Activated CD4-positive, alpha-beta T cell treated with anti-CD3 and anti-CD28 coated beads, Interleukin-2, amount 50 U/mL, for 24 hours (primary cell): ENCODE measurements around the gene MYH7.
"Not testable (repeated sequence)": the region's sequence is repeated elsewhere in the genome, so short reads cannot be mapped to it uniquely, and the experiment has no call there.

Experiments
- DNase-seq, 2 donors: peaks; one replicate each; pipeline ENCODE4 v3.0.0-alpha.2; 2020; ENCODE audit warnings: low read depth in 1 of 2, low spot score in 1 of 2

The MYH7 gene

DNA sequence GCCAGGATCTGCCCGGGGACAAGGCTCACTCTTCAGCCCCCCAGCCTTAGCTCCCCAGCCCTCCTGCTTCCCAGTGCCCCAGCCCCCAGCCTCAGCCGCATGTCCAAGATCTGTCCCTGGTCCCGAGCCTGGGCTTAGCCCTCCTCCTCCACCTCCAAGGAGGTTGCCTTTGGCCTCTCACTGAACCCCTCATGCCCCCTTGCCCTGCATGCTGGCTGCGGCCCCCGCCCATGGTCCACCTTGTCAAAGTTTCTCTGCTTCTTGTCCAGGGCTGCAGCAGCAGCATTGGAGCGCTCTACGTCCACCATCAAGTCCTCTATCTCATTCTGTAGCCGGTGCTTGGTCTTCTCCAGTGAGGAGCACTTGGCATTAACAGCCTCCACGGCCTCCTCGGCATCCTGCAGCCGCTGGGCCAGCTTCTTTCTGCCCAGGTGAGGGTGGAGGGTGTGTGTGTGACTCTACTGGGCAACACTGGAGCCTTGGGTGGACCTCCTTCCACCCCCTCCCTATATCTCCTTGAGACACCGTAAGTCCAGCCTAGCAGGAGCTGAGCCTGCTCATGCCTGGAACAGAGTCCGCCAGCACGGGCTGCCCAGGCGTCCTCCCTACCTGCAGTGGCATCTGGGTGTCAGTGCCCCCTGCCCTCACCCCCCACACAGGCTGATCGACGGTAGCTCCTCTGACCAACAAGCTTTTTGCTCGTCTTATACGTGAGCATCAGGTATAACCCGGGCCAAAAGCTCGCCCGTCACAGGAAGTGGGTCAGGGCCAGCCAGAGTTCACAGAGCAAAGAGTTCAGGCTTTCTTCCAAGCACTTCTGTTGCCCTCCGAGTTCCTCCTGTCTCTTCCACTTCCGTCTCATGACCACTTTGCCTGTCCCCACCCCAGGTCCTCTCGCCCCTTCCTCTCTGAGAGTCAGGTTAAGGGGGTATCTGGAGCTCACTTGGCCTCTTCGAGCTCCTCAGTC, 47.3 kb downstream of the MYH7 start:
- no peak for DNase-seq

DNA sequence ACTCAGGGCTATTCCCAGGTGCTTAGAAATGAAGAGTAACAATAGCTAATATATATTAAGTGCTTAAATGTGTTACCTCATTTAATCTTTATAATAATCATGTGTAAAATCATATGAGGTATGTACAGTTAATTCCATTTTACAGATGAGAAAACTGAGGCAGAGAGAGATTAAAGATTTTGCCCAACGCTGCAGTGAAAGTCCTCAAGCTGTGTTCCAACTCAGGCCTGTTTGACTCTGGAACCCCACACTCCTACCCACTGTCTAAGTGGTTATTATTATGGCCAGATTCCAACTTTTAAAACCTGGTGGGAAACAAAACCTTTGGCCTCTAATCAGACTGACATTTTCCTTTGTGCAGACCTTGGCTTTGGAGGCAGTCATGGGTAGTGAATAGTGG, 48.5 kb downstream of the MYH7 start:
- DNase-seq = no peak

DNA sequence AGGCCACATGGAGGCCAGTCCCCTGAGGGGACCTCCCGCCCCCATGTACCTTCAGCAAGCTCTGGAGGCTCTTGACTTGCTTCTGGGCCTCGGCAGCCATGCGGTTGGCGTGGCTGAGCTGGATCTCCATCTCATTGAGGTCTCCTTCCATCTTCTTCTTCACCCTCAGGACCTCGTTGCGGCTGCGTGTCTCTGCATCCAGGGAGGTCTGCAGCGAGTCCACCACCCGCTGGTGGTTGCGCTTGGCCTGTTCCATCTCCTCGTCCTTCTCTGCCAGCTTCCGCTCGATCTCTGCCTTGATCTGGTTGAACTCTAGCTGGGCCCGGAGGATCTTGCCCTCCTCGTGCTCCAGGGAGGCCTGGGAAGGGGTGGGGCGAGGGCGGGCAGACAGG, 49.2 kb downstream of the MYH7 start:
- DNase-seq = not testable (repeated sequence)

DNA sequence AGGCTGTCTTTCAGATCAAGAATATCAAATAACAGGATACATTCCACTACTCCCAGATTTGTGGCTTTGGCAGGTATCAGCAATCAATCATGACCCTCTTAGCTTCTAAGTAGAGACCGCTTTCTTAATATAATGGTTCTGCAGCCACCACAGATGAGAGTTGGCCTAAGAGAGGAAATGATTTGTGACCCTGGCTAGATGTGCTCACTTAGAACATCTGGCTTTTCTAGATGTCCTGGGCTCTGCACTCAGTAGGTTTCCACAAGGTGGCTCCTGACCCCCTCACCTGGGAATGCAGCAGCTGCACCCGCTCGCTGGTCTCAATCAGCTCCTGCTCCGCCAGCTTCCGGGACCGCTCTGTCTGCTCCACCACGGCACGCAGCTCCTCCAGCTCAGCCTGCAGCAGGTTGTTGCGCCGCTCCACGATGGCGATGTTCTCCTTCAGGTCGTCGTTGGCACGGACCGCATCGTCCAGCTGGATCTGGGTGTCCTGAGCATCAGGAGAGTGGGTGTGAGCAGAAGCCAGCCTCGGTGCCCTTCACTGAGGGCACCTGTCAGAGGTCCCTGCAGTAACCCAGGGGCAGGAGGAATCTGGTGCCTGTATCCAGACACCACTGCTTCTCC, 49.7 kb downstream of the MYH7 start:
- no peak for DNase-seq

DNA sequence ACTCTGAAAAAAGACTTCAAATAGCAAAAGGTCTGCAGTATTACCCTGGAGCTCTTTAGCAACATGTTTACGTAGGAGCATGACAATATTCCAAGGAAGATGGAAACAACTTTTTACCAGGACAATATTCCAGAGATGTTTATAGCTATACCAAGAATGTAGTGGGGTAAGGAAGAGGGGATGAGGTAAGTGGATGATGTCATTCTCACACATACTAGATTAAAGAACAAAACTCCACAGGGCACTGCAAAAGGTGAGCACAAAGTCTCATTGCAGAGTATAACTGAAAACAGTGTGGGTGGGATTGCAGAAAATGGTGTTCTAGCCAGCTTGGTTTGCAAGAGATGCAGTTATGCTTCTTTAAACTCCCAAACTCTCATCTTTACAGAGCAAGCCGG, 50.2 kb downstream of the MYH7 start:
- no peak for DNase-seq

DNA sequence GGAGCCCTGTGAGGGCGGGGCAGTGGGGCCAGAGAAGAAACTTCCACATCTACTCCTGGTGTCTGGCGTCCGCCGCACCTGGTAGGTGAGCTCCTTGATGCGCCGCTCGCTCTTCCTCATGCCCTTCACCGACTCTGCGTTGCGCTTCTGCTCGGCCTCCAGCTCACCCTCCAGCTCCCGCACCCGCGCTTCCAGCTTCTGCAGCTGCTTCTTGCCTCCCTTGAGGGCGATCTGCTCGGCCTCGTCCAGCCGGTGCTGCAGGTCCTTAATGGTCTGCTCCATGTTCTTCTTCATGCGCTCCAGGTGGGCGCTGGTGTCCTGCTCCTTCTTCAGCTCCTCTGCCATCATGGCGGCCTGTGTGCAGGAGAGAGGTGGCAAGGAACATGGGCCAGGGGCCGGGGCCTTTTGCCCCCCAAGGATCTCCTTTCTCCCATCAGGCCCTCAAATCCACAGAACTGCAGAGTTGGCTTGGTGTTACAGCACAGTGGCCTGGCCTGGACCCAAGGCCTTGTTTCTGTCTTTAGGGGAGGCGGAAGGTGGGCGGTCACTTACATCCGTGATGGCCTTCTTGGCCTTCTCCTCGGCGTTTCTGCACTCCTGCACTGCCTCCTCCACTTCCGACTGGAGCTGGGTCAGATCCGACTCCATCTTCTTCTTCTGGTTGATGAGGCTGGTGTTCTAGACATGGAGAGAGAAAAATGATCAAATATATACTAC, 50.9 kb downstream of the MYH7 start:
- DNase-seq = no peak

DNA sequence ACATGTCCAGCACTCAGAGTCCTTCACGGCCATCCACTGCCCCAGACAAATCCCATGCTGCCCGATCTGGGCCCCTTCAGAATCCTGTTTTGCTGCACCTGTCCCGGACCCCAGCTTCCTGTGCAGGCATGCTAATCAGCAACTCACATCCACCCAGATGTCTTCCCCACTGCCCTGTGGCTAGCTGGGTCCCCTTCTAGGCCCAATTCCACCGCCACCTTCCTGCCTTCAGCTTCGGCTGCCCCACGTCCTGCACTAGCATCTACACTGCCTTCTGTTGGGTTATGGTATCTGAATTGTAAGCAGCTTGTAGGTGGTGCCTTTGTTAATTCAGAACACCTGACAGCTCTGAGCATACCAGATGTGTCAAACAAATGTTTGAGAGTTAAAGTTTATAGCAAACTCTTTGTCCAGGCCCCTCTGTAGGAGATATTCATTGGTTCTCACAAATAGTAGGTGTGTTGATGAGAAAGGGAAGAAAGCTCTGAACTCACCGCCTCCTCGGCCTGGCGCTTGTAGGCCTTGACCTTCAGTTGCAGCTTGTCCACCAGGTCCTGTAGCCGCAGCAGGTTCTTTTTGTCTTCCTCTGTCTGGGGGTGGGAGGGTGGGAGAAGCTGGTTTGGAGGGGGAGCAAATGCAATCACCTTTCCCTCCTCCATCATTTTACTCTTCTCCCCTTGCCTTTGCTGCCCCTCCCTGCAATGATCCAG, 52.6 kb downstream of the MYH7 start:
- no peak for DNase-seq

DNA sequence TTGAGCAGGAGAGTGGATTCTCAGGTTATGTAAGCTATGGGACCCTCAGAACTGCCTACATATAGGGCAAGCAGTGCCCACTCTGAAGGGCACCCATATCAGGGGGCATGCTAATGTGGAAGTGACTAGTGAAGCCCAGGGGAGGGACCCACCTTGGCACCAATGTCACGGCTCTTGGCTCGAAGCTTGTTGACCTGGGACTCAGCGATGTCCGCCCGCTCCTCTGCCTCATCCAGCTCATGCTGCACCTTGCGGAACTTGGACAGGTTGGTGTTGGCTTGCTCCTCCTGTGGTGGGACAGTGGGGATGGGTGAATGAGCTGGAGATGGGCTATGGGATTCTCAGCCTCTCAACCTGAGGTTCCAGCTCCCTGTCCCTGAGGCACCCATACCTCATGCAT, 53.2 kb downstream of the MYH7 start:
- no peak for DNase-seq

DNA sequence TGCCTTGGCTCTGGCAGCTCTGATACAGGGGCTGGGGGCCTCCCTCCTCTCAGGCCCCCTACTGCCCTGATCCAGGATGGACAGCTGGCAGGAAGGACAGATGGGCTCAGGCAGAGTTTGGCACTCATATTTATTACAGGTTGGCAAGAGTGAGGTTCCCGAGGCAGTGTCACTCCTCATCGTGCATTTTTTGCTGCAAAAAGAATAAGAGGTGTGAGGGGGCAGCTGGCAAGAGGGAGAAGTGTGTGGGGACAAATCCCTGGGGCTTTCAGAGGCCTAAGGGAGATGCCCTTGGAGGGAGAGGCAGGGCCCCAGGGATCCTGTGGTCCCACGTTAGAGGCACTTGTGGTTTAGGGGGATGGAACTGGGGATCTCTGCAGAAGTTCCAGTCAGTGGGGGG, 53.6 kb downstream of the MYH7 start:
- no peak for DNase-seq

DNA sequence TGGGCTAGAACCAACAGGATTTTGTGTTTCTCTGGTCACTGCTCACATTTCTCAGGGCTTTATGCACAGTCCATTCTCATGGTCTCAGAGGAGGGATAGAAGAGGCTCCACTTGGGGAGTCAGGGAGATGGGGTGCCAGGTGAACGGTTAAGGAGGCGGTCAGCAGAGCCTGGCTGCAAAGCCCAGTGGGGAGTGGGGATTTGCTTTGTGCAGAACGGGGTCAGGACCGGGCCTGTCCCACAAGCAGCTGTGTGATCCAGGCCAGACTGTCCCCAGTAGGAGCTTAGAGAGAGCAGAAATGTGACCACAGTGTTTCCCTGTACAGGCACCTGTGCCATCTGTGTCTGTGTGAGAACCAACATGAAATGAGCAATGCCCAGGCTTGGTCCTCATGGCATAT, 54.5 kb downstream of the MYH7 start:
- DNase-seq = no peak

DNA sequence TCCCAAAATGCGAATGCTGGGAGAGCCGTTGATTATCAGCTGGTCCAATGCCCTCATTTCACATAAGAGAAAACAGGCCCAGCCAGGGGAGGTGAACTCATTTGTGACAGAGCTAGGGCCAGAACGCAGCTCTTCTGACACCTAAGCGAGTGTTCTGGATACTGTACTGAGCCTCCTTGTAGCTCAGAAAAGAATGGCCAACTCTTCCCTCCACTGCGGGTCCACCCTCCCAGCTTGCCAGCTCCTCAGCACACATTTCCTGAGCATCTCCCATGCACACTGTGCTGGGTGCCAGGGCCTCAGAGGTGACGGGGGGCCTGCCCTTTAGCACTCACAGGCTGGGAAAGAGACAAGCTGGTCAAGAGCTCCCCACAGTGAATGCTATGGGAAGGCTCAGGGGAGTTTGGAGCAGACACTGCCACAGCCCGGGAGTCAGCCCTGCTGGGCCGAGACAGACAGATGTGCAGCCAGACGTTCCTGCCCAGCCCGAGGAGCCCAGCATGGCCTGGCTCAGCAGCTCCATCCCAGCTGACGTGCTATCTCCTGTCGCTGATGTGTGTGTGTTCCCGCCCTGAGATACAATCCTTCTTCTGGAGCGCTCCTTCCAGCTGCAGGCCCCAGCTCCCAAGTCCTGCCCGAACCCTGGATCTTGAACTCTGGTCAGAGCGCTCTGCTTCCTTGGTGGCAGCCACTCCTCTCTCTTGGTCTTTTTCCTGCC, 55.1 kb downstream of the MYH7 start:
- DNase-seq = no peak

DNA sequence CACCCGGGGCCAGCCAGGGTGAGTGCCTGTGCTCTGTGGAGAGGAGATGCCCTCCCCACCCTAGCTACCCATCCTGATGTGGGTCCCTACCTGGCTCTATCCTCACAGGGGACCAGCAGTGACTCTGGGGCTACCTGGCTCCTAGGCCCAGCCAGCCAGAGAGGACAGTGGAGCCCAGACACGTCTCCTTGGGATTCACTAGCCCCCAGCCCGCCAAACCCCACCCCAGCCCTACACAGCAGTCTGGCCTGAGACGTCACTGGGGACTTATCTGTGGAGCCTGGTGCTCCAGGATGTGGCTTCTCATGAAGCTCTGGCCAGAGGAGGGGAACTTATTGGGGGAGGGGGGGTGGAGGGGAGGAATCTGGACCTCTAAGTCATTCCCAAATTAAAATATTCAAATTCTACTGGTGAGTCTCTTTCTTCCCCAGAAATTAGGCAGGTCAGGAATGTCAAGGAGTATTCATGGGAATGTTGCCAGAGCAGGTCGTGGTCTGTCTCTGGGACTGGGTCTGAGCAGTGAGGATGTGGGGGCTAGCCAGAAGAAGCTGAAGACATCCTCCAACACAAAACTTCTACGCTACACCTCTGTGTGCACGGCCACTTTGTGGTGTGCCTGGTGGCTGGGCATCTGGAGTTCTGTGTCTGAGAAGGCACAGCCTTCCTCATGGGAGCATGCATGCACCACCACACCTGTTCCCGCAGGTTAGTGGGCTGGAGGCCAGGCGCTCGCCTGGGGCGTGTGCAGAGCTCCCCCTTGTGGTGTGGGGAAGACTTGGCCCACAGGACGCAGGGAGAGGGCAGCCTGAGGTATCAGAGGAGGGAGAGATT, 55.9 kb downstream of the MYH7 start:
- DNase-seq = peak; percentile 45 to 49

DNA sequence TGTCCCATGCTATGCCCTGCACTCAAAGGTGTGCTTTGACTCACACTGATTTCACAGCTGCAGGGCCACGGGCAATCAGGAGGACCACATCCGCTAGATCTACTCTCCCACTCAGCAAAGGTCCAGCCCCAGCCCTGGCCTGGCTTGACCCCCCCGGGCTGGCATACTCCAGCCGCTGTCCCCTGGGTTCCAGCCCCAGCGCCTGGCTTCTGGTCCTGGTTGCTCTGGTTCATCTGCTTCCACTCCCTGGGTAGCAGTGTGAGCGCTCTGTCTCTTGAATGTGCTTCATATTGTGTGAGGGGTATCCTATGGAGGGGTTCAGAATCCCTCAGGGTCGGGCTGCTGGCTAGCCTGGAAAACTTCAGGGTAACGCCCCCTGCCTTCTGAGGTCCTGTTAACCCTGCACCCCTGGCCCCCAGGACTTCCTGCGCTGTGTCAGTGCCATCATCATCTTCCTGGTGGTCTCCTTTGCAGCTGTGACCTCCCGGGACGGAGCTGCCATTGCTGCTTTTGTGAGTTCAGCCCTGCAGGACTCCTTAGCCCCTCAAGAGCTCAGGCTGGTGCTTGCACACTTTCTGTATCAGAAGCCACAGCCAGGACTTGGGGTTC, 56.7 kb downstream of the MYH7 start:
- no peak for DNase-seq

DNA sequence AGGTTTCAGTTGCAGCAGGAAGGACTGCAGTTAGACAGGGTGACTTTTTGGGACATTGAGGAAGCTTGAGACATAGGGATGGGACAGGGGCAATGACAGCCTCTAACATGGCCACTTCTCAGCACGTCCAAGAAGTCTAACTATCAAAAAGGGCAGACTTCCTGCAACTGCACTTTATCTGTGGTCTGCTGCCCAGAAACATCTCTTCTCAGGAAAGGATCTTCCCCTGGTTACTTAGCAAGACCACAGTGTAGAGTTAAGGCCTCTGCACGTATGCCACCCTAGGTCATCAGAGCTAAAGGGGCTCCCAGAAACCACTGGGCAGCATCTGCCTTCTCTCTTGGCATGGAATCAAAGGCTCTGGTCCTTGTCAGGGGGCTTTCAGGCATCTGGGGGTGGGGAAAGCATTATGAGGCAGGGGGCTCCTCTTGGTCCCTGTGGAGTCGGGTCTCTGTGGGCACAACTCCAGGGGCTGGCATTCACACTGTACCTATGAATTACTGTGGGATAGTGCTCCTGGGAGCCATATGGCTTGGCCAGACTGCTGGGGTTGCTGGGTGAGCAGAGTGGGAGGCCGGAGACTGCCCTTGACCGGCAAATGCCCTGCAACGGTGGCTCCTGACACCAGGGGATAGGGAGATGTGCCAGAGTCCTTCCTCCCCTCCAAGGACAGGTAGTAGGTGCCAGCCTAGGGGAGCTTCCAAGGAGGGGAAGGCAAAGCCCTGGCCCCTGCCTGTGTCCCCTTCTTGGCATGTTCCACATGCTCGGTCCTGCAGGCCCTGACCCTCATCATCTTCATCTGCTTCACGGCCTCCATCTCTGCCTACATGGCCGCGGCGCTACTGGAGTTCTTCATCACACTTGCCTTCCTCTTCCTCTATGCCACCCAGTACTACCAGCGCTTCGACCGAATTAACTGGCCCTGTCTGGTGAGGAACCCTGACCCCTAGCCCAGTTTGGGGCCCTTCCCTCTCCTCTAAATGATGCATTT, 57.6 kb downstream of the MYH7 start:
- no peak for DNase-seq

DNA sequence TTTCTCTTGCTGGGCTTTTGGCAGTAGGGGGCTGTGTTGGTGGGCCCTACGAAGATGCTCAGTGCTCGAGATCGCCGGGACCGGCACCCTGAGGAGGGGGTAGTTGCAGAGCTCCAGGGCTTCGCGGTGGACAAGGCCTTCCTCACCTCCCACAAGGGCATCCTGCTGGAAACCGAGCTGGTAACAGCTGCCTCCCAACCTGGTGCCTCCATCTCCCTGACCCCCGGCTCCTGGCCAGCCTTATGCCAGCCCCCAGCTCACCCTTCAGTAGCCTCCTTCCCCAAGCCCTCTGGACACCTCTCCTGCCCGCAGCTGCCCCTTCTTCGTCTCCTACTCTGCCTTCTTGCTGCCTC, 58.3 kb downstream of the MYH7 start:
- no peak for DNase-seq

DNA sequence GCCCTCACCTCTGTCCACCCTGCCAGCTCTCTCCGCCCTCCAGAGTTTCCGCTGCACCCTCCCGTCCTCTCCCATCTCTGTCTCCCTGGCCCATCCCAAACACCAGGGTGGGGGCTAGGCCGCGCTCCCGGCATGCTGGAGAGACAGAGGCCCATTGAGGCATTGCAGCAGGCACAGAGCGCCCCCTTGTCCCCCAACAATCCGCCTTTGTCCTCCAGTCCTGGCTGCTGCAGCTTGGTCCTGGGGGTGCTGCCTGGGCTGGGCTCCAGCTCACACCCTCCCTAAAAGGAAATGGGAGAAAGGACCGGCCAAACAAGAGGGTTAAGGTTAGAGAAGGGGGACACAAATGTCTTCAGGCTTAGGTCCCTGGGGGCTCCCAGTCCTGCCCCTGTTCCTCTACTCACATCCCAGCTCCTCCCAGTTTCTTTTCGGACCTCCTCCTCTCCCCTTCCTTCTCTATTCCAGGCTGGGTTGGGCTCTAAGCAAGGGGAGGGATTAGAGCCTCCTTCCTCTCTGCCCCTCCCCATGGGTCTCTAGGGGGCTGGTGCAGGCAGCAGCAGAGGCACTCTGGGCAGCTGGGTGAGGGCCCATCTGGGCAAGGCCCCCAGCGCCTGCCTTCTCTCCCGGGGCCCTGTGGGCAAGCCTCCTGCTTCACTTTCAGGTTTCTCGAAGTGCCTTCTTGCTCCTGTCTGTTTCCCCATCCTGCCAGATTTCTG, 58.8 kb downstream of the MYH7 start, which contains the start of gene CMTM5:
CMTM5 (plus strand) TSS at position 565 of the 716 bp plus-strand sequence. CDS start 206 bp downstream, outside the sequence.
- DNase-seq = no peak

DNA sequence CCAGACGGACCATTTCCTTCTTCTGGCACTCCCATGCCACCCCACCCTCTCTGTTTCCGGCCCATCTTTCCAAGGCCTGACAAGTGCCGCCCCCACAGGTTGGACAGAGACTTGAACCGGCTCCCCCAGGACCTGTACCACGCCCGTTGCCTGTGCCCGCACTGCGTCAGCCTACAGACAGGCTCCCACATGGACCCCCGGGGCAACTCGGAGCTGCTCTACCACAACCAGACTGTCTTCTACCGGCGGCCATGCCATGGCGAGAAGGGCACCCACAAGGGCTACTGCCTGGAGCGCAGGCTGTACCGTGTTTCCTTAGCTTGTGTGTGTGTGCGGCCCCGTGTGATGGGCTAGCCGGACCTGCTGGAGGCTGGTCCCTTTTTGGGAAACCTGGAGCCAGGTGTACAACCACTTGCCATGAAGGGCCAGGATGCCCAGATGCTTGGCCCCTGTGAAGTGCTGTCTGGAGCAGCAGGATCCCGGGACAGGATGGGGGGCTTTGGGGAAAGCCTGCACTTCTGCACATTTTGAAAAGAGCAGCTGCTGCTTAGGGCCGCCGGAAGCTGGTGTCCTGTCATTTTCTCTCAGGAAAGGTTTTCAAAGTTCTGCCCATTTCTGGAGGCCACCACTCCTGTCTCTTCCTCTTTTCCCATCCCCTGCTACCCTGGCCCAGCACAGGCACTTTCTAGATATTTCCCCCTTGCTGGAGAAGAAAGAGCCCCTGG, 59.8 kb downstream of the MYH7 start:
- DNase-seq = no peak
